ENCODE data around the gene WFDC12.

WFDC12 gene

GRCh38 chr20:45114465-45115385, 9.5 kb downstream of the WFDC12 start, which contains the start of gene WFDC5:
TSS of gene WFDC5 (minus strand) at chr20:45115174. CDS start at chr20:45115083, 91 bp downstream.
- no peak for DNase-seq

DNA sequence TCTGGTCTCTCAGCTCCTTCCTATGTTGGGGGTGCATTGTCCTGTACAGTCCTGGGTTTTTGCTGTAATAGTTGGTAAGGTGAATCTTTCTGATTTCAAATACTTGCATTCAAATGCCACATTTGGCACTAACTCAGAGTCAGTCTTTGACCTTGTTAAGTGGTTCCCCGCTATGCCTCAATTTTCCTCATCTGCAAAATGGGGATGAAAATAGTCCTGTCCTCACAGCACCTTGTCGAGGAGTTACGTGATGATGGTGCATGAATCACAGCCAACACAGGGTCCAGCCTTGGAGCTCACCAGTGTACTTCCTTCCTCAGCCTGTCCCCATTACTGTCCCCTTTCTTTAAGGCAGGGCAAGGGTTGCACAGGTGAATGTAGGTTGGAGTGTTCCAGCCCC, 10.4 kb downstream of the WFDC12 start:
- no peak for DNase-seq

DNA sequence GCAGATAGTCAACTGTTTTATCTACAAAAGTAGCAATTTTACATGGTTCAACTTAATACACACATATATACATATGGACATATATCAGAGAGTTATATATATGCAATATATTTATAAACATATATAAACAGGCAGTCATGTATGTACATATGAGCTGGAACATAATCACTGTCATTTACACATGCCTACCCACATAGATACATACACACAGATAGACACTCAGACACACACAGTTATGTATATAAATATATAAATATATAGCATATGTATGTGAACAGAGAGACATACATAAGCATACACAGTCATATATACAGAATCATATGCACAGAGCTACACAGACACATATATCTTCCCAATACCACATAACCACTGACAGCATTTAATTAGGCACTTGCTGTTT, 11.5 kb downstream of the WFDC12 start:
- DNase-seq: no peak

DNA sequence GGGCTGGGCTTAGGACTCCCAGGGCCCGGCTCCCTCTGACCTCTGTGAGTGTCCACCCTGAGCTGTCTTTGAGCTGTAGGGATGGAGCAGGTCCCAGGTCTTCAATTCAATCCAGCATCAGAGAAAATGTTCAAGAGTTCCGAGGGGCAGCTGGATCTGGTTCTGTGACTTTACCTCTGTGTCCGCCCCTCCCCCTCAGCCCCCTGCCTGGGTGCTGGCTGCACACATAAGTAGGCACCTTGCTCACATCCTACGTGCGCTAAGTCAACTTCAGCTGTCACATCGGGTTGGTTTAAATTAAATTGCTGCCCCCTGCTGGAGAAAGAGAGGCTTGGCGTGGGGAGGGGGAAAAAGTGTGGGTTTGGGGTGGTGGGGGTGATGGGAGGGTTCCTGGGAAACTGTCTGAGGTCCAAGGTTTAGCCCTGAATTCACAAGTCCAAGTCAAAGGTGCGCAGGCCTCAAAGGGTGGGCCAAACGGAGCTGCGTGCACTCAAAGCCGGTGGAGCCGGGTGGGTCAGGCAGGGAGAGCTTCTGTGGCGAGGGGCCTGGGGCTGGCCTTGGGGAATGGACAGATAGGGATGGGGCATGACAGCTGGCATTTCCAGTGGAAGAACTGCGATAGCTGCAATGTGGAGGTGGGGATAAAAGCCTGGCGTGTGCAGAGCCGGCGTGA, 12.3 kb downstream of the WFDC12 start:
- no peak for DNase-seq

GRCh38 chr20:45111285-45111684, 13.0 kb downstream of the WFDC12 start:
- peak; percentile 42 for DNase-seq

GRCh38 chr20:45110301-45110700, 14.0 kb downstream of the WFDC12 start:
- no peak for DNase-seq

- no peak for DNase-seq
Measured at GRCh38 chr20:45109634-45110033, 14.6 kb downstream of the WFDC12 start.

- no peak for DNase-seq
Measured at GRCh38 chr20:45105317-45105716, 18.9 kb downstream of the WFDC12 start.

DNA sequence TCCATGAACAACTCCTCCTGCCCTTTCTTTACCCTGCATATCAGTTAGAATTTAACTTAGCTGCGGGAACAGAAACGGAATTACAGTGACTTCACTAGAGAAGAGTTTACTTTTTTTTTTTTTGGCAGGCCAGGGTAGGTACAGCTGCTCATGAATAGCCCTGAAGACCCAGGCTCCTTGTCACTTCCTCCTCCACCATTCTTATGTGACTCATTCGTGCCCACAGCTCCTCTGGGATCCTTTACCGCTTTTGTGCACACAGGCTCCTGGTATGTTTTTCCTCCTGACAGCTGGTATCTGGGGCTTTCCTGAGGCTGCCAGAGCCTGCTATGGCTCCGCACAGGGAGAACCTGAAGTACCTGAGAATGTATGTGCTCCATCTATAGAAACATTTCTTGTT, 19.5 kb downstream of the WFDC12 start:
- DNase-seq: peak; percentile 28

DNA sequence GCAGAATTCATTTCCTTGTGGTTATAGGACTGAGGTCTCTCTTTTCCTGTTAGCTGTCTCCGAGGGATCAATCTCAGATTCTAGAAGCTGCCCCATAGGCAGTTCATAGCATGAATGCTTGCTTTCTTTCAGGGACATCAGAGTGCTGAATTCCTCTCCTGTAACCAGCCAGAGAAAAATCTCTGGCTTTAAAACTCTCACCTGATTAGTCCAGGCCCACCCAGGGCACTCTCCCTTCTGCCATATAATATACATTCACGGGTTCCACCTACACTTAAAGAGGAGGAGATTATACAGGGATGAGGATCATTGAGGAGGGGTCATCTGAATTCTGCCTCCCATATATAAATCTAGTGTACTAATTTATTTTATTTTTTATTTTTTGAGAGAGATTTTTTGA, 21.2 kb downstream of the WFDC12 start:
- DNase-seq: no peak

DNA sequence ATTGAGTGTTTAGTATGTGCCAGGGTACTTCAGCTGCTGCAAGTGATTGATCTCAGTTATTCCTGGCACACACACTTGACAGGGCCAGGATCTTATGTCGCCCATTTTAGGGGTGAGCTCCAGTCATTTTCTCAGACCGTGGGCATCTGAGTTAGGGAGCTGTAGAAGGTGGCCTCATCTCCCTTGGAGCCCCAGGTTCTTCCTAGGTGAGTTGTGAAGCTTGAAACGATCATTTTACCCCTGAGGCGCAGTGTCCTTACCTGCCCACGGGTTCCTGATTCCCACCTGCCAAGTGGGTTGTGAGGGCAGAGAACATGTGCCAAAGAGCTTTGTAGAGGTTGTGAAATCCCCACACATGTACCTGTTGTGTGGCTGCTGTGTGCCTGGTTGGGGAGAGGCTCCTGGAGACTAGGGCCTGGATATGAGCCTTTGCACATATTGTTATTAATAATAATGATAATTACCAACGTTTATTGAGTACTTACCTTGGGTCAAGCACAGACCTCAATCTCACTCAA, 22.9 kb downstream of the WFDC12 start:
- no peak for DNase-seq

- DNase-seq: no peak
Measured at GRCh38 chr20:45100563-45101245, 23.6 kb downstream of the WFDC12 start, which contains the start of gene KCNS1. TSS of gene KCNS1 (minus strand) at chr20:45101127. CDS start at chr20:45099236, 1,891 bp downstream.

- no peak for DNase-seq
Measured at GRCh38 chr20:45098103-45098773, 26.0 kb downstream of the WFDC12 start.

DNA sequence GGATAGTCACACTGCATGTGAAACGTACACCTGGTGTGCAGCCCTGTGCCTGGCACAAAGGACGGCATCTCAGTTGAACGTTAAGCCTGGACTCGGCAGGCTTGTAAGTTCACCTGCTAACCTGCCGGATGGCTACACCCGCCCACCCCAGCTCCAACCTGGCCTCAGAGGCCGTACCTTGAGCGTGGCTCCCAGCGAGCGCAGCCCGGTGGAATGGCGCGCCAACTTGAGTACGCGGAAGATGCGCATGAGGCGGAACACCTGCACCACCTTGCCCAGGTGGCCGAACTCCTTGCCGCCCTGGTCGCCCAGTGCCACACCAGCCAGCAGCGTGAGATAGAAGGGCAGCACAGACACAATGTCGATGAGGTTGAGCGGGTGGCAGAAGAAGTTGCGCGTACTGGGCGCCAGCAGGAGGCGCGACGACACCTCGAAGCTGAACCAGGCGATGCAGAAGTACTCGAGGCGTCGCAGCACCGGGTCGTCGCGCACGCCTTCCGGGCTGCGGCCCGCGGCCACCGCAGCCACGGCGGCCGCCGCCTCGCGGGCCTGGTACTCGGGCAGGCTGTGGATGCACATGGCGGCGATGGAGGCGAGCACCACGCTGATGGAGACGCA, 26.7 kb downstream of the WFDC12 start:
- DNase-seq: no peak

- DNase-seq: peak; percentile 8
Measured at GRCh38 chr20:45096781-45097180, 27.5 kb downstream of the WFDC12 start.

GRCh38 chr20:45095805-45096238, 28.4 kb downstream of the WFDC12 start:
- DNase-seq: peak; percentile 27

DNA sequence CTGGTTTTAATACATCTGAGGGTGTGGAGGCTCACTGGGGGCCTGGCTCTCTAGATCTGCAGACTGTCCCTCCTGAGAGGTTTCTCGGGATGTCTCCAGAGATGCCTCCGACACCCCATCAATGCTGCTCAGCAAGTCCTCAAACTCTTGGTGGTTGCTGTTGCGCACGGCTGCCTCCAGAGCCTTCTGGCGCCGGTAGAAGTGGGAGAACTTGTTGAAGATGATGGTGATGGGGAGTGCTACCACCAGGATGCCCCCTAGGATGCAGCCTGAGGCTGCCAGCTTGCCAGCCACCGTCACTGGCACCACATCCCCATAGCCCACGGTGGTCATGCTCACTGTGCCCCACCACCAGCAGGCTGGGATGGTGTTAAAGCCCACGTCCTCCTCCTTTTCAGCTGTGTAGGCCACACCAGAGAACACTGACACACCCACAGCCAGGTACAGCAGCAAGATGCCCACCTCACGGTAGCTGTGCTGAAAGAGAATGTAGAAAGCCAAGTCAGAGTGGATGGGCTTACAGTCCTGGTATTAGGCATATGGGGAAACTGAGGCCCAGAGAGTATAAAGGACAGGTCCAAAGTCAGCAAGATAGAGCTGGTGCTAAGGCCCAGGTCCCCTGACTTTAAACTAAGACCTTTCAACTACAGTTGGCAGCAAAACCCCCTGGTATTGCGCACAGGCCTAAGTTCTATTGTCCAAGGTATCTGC, 29.2 kb downstream of the WFDC12 start:
- no peak for DNase-seq

DNA sequence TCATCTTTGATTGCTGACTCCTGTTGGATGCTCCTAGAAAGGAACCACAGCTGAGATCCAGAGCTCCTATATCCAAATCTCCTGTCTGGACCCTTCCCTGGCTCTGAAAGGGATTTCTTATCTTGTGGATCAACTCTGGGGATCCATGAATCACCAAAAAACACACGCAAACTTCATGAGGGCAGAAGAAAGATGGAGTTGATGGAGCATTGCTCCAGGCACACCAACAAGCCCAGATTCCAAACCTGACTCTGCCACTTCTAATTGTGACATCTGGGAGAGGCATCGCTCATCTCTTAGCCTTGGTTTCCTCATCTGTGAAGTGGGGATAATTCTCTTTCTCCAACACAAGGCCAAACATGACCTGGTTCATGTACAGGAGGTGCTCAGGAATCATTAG, 30.1 kb downstream of the WFDC12 start:
- no peak for DNase-seq

- no peak for DNase-seq
Measured at GRCh38 chr20:45092898-45093297, 31.4 kb downstream of the WFDC12 start.

DNA sequence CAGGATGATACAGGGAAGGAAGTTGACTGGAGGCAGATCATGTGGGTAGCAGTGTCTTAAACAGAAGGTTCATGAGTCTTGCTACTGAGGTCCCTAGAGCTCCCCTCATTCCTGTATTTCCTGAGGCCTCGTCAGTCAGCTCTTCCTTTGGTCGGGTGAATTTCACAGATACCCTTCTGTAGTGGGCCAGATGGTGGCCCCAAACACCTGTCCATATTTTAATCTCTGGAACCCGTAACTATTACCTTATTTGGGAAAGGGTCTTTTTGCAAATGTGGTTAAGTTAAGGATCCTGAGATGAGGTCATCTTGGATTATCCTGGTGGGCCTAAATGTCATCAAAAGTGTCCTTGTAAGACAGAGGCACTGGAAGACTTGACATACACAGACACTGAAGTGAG, 32.9 kb downstream of the WFDC12 start:
- DNase-seq: no peak

DNA sequence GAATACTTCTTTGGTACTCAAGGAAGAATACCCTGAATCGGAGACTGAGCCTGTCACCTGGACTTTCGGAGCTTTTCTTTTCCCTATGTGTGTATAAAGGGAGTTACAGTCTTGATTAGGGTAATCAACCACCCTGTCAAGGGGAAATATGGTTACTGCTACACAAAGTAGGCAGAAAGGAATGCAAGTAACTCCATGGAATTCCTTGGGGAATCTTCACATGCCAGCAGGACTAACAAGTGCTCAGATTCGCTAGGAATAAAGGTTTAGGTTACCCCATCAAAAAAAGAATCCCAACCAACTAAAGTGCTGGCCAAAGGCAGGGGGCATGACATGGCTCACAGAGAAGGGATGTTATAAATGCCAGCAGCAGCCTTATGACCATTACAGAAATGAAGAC, 33.8 kb downstream of the WFDC12 start:
- DNase-seq: no peak
